ENCODE data around the gene KHDRBS1. TPM values are rescaled to one million over a fixed set of nuclear protein-coding genes. Genes with fewer than 3 reads are reported as not detected.
A peak's percentile ranks its signal among the peaks of the same experiment; 100 is the strongest.

The KHDRBS1 gene
- total and polyA plus RNA-seq, 2 of the 13 experiments (the other 11 are each of a cell fraction or from before 2014, with no cell fraction given): 25.1 to 39.0 TPM

DNA sequence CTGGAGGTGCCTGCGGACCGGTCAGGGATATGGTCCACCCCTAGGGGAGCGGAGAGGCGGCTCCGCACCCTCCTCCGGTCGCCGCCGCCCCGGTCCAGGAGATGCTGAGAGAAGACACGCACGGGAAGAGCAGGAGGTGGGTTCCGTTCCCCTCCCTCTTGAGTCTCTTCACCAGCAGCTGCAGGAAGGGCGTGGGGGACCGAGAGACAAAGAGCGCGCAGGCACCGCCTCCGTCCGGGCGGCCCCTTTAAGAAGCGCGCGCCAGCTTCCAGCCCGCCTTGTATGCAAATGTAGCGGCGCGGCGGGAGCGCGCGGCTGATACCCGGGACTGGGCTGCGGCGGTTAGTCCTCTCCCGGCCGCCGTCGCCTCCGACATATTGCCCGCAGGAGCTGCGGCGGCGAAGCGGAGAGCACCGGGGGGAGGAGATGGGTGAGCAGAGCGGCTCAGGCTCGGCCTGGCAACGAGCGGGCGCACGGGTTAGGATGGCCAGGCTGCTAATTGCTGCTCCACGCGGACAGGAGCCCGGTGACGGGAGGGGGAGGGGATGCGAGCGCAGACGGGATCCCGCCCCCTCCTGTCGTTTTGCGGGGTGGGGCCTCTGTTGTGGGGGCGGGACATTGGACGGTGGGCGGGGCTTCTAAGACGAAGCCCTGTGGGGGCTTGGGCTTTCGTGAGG, 59.1 kb downstream of the KHDRBS1 start, which contains the start of gene TMEM39B (continued):
- TF ChIP-seq, protein P1, sequence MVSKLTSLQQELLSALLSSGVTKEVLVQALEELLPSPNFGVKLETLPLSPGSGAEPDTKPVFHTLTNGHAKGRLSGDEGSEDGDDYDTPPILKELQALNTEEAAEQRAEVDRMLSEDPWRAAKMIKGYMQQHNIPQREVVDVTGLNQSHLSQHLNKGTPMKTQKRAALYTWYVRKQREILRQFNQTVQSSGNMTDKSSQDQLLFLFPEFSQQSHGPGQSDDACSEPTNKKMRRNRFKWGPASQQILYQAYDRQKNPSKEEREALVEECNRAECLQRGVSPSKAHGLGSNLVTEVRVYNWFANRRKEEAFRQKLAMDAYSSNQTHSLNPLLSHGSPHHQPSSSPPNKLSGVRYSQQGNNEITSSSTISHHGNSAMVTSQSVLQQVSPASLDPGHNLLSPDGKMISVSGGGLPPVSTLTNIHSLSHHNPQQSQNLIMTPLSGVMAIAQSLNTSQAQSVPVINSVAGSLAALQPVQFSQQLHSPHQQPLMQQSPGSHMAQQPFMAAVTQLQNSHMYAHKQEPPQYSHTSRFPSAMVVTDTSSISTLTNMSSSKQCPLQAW (CRISPR knock-in tag; IDR thresholded peaks at IDR 0.05): peak; percentile 72; the same call in 1 of the 2 replicates
- TF ChIP-seq GABPB1 (CRISPR knock-in tag; IDR thresholded peaks at IDR 0.05): peak; percentile 77; the same call in 1 of the 2 replicates
- peak; percentile 37; the same call in 1 of the 2 replicates for TF ChIP-seq SP2 (CRISPR knock-in tag; IDR thresholded peaks at IDR 0.05)
- TF ChIP-seq ZSCAN22 (CRISPR knock-in tag; IDR thresholded peaks at IDR 0.05): 0 out of 2 replicates have a peak, but pooled peaks have one; percentile 54
- peak; percentile 55; the same call in 1 of the 2 replicates for TF ChIP-seq KAT8 (CRISPR knock-in tag; IDR thresholded peaks at IDR 0.05)
- TF ChIP-seq, protein P2, sequence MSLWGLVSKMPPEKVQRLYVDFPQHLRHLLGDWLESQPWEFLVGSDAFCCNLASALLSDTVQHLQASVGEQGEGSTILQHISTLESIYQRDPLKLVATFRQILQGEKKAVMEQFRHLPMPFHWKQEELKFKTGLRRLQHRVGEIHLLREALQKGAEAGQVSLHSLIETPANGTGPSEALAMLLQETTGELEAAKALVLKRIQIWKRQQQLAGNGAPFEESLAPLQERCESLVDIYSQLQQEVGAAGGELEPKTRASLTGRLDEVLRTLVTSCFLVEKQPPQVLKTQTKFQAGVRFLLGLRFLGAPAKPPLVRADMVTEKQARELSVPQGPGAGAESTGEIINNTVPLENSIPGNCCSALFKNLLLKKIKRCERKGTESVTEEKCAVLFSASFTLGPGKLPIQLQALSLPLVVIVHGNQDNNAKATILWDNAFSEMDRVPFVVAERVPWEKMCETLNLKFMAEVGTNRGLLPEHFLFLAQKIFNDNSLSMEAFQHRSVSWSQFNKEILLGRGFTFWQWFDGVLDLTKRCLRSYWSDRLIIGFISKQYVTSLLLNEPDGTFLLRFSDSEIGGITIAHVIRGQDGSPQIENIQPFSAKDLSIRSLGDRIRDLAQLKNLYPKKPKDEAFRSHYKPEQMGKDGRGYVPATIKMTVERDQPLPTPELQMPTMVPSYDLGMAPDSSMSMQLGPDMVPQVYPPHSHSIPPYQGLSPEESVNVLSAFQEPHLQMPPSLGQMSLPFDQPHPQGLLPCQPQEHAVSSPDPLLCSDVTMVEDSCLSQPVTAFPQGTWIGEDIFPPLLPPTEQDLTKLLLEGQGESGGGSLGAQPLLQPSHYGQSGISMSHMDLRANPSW (CRISPR knock-in tag; IDR thresholded peaks at IDR 0.05; ENCODE audit: borderline replicate concordance): no peak
- peak; percentile 13; the same call in 1 of the 2 replicates for TF ChIP-seq ZNF776 (CRISPR knock-in tag; IDR thresholded peaks at IDR 0.05)
- no peak for TF ChIP-seq RELA (CRISPR knock-in tag; IDR thresholded peaks at IDR 0.05)
- TF ChIP-seq MED13 (CRISPR knock-in tag; IDR thresholded peaks at IDR 0.05): no peak
- peak; percentile 37; the same call in 1 of the 2 replicates for TF ChIP-seq ELF1 (CRISPR knock-in tag; IDR thresholded peaks at IDR 0.05)
- TF ChIP-seq SP5 (CRISPR knock-in tag; IDR thresholded peaks at IDR 0.05; ENCODE audit: borderline replicate concordance, low read depth): peak; percentile 45; the same call in 1 of the 2 replicates
- no peak for TF ChIP-seq PLRG1 (conservative IDR thresholded peaks at IDR 0.05)
- peak; percentile 23; the same call in 1 of the 2 replicates for TF ChIP-seq PITX1 (CRISPR knock-in tag; IDR thresholded peaks at IDR 0.05)
- TF ChIP-seq, protein P3, sequence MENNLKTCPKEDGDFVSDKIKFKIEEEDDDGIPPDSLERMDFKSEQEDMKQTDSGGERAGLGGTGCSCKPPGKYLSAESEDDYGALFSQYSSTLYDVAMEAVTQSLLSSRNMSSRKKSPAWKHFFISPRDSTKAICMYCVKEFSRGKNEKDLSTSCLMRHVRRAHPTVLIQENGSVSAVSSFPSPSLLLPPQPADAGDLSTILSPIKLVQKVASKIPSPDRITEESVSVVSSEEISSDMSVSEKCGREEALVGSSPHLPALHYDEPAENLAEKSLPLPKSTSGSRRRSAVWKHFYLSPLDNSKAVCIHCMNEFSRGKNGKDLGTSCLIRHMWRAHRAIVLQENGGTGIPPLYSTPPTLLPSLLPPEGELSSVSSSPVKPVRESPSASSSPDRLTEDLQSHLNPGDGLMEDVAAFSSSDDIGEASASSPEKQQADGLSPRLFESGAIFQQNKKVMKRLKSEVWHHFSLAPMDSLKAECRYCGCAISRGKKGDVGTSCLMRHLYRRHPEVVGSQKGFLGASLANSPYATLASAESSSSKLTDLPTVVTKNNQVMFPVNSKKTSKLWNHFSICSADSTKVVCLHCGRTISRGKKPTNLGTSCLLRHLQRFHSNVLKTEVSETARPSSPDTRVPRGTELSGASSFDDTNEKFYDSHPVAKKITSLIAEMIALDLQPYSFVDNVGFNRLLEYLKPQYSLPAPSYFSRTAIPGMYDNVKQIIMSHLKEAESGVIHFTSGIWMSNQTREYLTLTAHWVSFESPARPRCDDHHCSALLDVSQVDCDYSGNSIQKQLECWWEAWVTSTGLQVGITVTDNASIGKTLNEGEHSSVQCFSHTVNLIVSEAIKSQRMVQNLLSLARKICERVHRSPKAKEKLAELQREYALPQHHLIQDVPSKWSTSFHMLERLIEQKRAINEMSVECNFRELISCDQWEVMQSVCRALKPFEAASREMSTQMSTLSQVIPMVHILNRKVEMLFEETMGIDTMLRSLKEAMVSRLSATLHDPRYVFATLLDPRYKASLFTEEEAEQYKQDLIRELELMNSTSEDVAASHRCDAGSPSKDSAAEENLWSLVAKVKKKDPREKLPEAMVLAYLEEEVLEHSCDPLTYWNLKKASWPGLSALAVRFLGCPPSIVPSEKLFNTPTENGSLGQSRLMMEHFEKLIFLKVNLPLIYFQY (CRISPR knock-in tag; IDR thresholded peaks at IDR 0.05; ENCODE audit: borderline replicate concordance): no peak
- TF ChIP-seq SIX1 (CRISPR knock-in tag; IDR thresholded peaks at IDR 0.05; ENCODE audit: borderline replicate concordance): no peak
- TF ChIP-seq ZNF709 (CRISPR knock-in tag; IDR thresholded peaks at IDR 0.05): peak; percentile 70; the same call in 1 of the 2 replicates
- TF ChIP-seq, protein P4, sequence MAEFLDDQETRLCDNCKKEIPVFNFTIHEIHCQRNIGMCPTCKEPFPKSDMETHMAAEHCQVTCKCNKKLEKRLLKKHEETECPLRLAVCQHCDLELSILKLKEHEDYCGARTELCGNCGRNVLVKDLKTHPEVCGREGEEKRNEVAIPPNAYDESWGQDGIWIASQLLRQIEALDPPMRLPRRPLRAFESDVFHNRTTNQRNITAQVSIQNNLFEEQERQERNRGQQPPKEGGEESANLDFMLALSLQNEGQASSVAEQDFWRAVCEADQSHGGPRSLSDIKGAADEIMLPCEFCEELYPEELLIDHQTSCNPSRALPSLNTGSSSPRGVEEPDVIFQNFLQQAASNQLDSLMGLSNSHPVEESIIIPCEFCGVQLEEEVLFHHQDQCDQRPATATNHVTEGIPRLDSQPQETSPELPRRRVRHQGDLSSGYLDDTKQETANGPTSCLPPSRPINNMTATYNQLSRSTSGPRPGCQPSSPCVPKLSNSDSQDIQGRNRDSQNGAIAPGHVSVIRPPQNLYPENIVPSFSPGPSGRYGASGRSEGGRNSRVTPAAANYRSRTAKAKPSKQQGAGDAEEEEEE (CRISPR knock-in tag; IDR thresholded peaks at IDR 0.05; ENCODE audit: borderline replicate concordance): no peak
- TF ChIP-seq DNMT3B (CRISPR knock-in tag; conservative IDR thresholded peaks at IDR 0.05): no peak
- peak; percentile 60; the same call in 1 of the 2 replicates for TF ChIP-seq KDM2A (CRISPR knock-in tag; IDR thresholded peaks at IDR 0.05; ENCODE audit: borderline replicate concordance, low read depth)
